Osteoblast (primary cell): ENCODE results near the gene ZBTB40. TPM values are rescaled to one million over a fixed set of nuclear protein-coding genes. Genes with fewer than 3 reads are reported as not detected.

ENCODE experiments used
- DNase-seq: peaks from one replicate; pipeline ENCODE4 v3.0.0; 2011; ENCODE audit warnings: low spot score, mixed read lengths; ENCODE audit not compliant: insufficient read length; ENCODE audit errors: missing footprints
- H2AFZ ChIP-seq: 2 replicates; pipeline ENCODE4 v1.6.0; 2011; ENCODE audit warnings: mild to moderate bottlenecking, low read length
- H3K27ac ChIP-seq: 2 replicates; pipeline ENCODE4 v1.5.1; 2011; ENCODE audit warnings: mild to moderate bottlenecking, low read depth, low read length, moderate library complexity
- H3K27me3 ChIP-seq: 2 replicates; pipeline ENCODE4 v1.6.0; 2012; ENCODE audit warnings: mild to moderate bottlenecking, control low read depth, inconsistent platforms, low read length, moderate library complexity; ENCODE audit not compliant: insufficient read depth
- H3K36me3 ChIP-seq: 2 replicates; pipeline ENCODE4 v1.5.1; 2011; ENCODE audit warnings: mild to moderate bottlenecking, low read length, control low read depth, moderate library complexity; ENCODE audit not compliant: insufficient read depth
- H3K4me1 ChIP-seq: 2 replicates; pipeline ENCODE4 v1.5.1; 2011; ENCODE audit warnings: mild to moderate bottlenecking, low read length, control low read depth, moderate library complexity; ENCODE audit not compliant: insufficient read depth
- H3K4me2 ChIP-seq: 2 replicates; pipeline ENCODE4 v1.6.0; 2011; ENCODE audit warnings: mild to moderate bottlenecking, low read length; ENCODE audit not compliant: insufficient read depth
- H3K4me3 ChIP-seq: fragments of 200-600 bp; sonication (generic); 3 replicates; pipeline ENCODE4 v1.5.1; 2012; ENCODE audit warnings: mild to moderate bottlenecking, low read length, inconsistent platforms; ENCODE audit not compliant: insufficient read depth
- H3K79me2 ChIP-seq: 2 replicates; pipeline ENCODE4 v1.6.0; 2012; ENCODE audit warnings: mild to moderate bottlenecking, low read length, control low read depth, inconsistent platforms; ENCODE audit not compliant: insufficient read depth
- H3K9me3 ChIP-seq: 2 replicates; pipeline ENCODE4 v1.5.1; 2011; ENCODE audit warnings: low read depth, low read length, control low read depth
- H4K20me1 ChIP-seq: 2 replicates; pipeline ENCODE4 v1.6.0; 2012; ENCODE audit warnings: mild to moderate bottlenecking, low read length, control low read depth; ENCODE audit not compliant: insufficient read depth
- total RNA-seq: library from RNA; depleted of rRNA; stranded (reverse); fragments of >200 nt; gene quantifications from 2 replicates; pipeline ENCODE4 v1.2.3, GENCODE V29; 2012
- TF ChIP-seq, protein P1 (sequence below): IDR thresholded peaks from 2 replicates; pipeline ENCODE4 v1.5.1; 2011; ENCODE audit warnings: mild to moderate bottlenecking, low read depth, low read length, moderate library complexity; ENCODE audit errors: extremely low read depth

Gene ZBTB40
- total RNA-seq, 1 donor, result 16.3 TPM

DNA sequence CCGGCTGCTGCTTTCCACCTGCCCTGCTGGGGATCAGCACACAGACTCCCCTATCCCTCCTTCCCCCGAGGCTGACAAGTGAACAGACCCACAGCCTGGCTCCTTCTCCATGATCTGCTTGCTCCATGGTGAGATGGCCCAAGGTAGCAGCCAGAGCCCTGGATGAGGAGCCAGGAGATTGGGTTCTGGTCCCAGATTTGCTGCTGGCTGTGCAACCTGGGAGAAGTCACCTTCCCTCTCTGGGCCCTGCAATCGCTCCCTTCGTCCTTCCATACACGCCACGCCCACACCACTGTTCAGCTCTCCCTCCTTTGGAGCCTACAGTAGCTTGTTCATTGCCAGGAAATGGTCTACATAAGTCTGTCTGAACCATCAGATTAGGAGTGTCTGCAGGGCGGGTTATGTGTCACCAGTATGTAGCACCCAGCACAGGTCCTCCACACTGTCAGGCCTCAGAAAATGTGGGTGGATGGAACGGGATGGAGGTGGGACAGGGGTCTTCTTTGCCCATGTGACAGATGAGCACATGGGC lies 102.4 kb downstream of the ZBTB40 start:
- no peak overlapping the region for H3K4me2 ChIP-seq
- H2AFZ ChIP-seq, result no peak overlapping the region
- H3K27ac ChIP-seq, result no peak overlapping the region
- peaks cover 2% of the 10 kb centered on the region for H4K20me1 ChIP-seq
- no peaks in the 10 kb centered on the region for H3K79me2 ChIP-seq
- H3K9me3 ChIP-seq, result no peaks in the 10 kb centered on the region
- H3K36me3 ChIP-seq, result no peaks in the 10 kb centered on the region
- peaks cover 52% of the 10 kb centered on the region for H3K27me3 ChIP-seq
- no peak overlapping the region for H3K4me3 ChIP-seq
- H3K4me1 ChIP-seq, result no peaks in the 10 kb centered on the region
- DNase-seq, result peak; percentile 77
- TF ChIP-seq, protein P1, sequence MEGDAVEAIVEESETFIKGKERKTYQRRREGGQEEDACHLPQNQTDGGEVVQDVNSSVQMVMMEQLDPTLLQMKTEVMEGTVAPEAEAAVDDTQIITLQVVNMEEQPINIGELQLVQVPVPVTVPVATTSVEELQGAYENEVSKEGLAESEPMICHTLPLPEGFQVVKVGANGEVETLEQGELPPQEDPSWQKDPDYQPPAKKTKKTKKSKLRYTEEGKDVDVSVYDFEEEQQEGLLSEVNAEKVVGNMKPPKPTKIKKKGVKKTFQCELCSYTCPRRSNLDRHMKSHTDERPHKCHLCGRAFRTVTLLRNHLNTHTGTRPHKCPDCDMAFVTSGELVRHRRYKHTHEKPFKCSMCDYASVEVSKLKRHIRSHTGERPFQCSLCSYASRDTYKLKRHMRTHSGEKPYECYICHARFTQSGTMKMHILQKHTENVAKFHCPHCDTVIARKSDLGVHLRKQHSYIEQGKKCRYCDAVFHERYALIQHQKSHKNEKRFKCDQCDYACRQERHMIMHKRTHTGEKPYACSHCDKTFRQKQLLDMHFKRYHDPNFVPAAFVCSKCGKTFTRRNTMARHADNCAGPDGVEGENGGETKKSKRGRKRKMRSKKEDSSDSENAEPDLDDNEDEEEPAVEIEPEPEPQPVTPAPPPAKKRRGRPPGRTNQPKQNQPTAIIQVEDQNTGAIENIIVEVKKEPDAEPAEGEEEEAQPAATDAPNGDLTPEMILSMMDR, result no peak

DNA sequence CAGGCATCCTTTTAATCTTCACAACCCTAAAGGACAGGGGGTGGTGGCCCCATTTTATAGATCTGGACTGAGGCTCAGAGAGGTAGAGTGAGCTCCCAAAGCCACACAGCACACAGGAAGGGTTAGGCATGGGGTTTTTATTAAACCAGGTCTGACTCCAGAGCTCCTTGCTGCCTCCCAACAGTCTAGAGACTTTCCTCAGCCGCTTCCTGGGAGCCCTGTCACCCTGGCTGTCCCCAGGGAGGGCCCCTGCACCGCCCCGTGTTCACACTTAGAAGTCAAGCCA lies 103.7 kb downstream of the ZBTB40 start:
- H4K20me1 ChIP-seq, result peaks cover 5% of the 10 kb centered on the region
- H3K9me3 ChIP-seq, result no peaks in the 10 kb centered on the region
- no peaks in the 10 kb centered on the region for H3K36me3 ChIP-seq
- no peaks in the 10 kb centered on the region for H3K4me1 ChIP-seq
- H3K27ac ChIP-seq, result no peak overlapping the region
- no peak overlapping the region for H3K4me2 ChIP-seq
- H3K27me3 ChIP-seq, result peaks cover 56% of the 10 kb centered on the region
- no peak overlapping the region for H3K4me3 ChIP-seq
- no peak overlapping the region for H2AFZ ChIP-seq
- no peaks in the 10 kb centered on the region for H3K79me2 ChIP-seq
- peak; percentile 43 for DNase-seq
- TF ChIP-seq, protein P1, result no peak

DNA sequence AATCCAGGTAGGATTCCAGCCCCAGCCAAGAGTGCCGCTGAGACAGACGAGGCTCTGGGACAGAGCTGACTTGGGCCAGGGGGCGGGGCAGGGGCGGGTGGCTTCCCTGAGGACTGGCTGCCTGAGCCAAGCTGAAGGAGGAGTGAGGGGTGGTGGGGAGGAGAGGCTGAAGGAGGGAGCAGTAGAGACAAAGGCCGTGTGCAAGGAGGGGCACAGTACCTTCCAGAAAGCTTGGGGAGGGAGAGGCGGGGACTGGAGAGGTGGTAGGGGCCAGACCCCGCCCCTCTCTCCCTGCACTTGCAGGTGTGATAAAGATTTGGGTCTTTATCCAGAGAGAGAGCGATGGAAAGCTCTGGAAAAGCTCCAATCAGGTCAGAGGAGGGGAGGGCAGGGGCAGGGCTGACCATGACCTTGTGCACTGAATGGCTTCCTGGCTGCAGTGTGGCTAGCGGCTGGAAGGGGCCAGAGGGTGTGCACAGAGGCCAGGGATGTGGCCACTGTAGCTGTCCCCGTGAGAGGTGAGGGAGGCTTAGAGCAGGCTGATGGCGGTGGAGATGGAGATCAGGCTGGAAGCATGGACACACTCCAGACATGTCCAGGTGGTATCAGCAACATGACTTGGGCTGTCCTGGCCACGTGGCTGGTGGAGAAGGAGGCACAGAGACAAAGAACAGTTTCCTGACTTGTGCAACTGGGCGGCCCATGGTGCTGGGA lies 104.9 kb downstream of the ZBTB40 start:
- Histone ChIP-seq H3K27me3 (peaks cover 65% of the 10 kb centered on the region), H3K27ac (no peak overlapping the region), H4K20me1 (peaks cover 5% of the 10 kb centered on the region), H3K4me2 (no peak overlapping the region), H3K79me2 (no peaks in the 10 kb centered on the region), H3K36me3 (no peaks in the 10 kb centered on the region), H3K9me3 (no peaks in the 10 kb centered on the region), H2AFZ (no peak overlapping the region), H3K4me1 (no peaks in the 10 kb centered on the region), H3K4me3 (no peak overlapping the region)
- TF ChIP-seq, protein P1, result no peak
- peak; percentile 42 for DNase-seq

DNA sequence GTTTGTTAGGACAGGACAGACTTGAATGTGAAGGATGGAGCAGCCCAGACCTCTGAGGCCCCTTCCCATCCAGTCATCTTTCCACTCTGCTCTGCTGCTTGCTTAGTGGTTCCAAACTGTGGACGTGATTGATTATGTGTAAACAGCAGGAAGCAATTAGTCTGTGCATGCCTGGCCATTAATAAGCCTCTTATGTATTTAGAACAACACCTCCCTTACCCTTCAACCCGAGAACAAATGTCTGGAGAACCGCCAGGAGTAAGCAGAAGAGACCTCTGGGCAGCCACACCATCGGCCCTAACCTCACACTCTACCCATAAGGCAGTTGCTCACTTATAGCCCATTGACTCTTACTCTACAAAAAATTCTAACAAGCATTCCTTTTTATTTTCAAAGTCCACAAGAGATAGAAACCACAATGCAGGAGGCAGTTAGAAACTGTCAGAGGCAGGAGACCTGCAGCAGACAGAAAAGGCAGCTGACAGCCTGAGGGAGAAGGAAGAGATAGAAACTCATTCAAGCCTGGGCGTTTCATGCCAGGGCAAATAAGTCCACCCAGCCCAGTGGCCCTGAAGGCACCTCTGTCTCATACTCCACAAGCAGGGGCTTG lies 105.8 kb downstream of the ZBTB40 start:
- Histone ChIP-seq H2AFZ (no peak overlapping the region), H4K20me1 (peaks cover 5% of the 10 kb centered on the region), H3K27ac (no peak overlapping the region), H3K79me2 (no peaks in the 10 kb centered on the region), H3K27me3 (peaks cover 73% of the 10 kb centered on the region), H3K4me3 (no peak overlapping the region), H3K9me3 (no peaks in the 10 kb centered on the region), H3K4me2 (no peak overlapping the region), H3K4me1 (no peaks in the 10 kb centered on the region), H3K36me3 (no peaks in the 10 kb centered on the region)
- DNase-seq, result peak; percentile 68
- TF ChIP-seq, protein P1, result no peak
